Femur (tissue), 1 donor: ENCODE results near the gene CAMKV.

Experiments
- DNase-seq: peaks from one replicate; pipeline ENCODE4 v3.0.0-alpha.2; 2017

The CAMKV gene

DNA sequence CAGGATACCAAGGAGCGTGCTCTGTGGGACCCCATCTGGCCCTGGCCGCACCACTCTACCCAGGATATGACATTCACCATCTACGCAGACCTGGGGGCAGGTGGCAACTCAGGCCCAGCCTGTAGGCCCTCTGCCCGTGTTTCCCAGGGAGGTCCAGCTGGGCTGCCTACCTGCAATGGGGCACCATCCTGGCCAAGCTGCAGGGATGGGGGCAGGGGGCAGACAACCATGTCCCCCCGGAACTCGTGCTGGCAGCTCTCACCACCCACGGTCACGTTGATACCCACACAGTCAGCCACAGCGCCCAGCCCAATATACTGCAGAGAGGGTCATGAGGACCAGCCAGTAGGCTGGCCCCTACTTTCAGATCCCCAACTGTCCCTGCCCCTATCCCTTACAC lies 26.1 kb upstream of the CAMKV start:
- DNase-seq: no peak

DNA sequence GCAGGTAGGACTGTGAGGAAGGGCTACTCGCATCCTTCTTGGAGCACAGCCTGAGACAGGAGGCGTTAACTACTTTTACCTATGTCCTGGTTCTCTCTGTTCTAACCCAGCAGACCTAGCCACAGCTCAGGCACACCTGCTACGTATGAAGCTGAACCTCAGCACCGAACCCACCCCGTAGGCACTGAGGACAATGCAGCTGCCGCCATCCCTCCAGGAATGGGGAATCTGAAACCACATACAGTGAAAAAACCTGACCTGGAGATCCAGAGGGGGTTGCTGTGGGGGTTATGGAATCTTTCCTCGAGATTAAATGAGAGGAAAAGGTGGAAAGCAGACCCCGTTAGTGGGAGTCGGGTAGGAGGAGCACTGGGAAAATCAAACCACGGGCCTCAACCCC lies 19.6 kb upstream of the CAMKV start:
- DNase-seq: no peak

DNA sequence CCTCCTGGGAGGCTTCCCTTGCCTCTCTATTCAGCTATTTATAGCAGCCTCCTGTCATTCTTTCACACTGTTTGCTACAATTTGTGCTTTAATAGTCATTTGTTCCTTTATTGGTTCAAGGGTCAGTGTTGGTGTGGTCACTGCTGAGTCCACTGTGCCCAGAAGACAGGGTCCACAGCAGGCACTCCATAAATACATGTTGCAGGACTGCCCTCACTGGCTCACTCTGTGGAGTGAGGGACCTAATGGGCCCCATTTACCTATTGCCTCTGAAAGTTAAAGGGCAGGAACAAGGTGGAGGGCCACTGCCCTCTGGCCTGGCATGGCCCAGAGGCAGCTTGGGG lies 17.2 kb upstream of the CAMKV start:
- DNase-seq: no peak

DNA sequence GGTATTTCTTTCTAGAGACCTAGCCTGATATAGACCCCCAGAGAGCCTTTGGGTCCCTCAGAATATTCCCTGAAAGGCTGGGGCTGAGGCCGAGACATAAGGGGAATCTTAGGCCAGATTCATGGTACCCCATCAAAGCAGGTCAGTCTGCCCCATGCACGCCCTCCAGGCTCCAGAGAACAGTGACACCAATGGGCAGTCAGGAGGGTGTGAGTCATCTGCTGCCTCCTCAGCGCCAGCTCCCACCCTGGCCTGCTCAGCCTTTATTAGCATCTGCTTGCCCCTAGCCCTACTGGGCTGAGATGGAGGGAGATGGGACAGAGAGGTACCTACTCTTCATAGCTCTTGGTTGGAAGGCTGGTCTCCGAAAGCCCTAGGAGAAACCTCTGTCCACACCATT lies 14.3 kb upstream of the CAMKV start:
- DNase-seq: no peak

DNA sequence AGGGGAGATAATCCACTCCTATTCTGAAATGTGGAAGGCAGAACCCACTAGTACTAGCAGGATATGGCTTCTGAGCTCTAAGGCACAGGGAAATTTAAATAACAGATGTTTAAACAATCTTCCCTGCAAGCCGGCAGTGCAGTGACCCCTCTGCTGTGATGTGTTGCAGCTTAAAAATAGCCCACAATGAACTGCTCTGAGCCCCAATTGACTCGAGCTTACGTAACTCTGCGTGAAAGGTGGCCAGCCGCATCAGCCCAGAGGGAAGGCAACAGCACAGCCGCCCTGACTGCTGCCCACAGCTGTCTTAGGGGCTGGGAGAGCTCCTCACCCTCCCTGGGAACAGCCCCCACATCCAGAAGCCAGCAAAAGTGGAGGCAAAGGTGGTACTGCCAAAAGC lies 12.5 kb upstream of the CAMKV start:
- peak; percentile 79 for DNase-seq

DNA sequence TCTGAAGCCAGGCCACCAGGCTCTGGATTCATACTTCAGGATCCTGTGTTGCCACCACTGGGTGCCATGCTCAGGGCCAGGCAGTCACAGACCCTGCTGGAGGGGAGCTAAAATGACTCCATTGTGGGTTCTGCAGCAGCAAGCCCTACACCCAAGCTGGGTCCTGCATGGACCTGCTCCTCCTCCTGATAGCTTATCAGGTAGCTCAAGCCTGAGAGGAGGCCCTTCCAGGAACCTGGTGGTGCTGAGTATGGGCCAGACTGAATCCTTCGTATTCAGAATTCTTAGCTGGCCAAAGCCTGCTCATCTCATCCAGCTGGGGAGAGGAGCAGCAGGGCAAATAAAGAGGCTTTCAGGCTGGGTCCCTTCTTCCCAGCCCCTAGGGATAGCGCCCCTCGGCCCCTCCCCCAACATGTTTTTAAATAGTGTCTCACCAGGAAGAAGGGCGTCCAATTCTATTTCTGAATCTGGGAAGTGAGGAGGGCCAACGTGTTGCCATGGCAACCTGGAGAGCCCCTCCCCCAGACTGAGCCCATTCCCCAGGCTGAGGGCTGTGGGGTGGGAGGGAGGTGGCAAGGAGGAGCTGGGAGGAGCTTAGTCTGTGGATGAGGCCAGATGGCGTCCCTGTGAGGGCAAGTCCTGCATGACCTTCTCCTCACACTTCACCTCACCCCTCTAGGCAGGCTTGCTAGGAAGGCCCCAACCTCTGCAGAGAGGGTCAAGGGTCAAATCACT lies 11.0 kb upstream of the CAMKV start:
- no peak for DNase-seq

DNA sequence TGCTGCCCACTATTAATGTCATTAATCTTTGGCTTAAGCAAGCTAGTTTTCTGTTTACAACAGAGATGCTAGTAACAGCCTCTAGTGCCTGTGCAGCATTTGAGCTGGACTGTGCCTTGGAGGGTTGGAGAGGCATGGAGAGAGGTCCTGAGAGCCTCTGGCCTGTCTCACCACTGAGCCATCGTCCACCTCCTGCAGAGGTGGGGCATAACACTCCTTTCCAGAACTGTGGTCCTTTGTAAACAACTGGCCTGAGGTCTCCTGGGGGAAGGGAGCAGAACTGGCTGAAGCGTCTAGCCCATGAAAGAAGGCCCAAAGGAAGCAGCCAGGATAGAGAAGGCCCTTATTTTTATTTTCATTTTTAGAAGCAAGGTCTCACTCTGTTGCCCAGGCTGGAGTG lies 10.0 kb upstream of the CAMKV start:
- DNase-seq: no peak

DNA sequence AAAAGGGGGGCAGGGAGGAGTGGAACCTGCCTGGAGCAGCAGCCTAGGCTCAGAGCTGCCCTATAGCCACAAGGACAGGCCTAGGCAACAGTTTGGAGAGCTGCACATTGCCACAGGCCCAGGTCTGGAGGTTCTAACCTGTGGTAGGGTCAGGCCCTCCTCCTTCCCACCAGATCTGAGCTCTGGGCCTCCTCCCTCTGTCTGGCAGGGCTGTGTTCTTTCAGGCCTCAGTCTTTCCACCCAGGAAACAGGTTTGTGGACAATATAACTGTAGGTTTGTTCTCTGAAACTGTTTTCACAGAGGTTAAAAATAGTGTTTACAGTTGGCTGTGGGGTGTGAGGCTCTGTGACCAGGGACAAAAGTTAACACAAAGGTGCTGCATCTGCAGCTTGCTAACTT lies 9.0 kb upstream of the CAMKV start:
- DNase-seq: no peak

DNA sequence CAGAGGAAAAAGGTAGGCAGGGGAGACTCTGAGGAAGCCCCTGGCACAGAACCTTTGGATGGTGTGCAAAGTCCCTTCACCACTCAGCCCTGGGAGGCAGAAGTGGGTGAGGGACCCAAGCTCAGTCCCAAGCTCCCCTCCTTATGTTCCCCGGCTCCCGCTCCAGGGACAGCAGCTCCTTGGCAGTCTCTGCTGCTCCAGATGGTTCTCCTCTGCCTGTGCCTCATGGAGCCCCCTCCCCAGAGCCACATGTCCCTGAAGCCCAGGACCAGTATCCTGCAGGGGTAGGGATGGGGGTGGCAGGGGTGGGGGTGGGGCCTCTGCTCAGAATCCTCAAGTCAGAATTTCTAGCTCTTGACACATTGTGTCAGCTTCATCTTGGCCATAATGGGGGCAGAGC lies 8.0 kb upstream of the CAMKV start:
- no peak for DNase-seq

DNA sequence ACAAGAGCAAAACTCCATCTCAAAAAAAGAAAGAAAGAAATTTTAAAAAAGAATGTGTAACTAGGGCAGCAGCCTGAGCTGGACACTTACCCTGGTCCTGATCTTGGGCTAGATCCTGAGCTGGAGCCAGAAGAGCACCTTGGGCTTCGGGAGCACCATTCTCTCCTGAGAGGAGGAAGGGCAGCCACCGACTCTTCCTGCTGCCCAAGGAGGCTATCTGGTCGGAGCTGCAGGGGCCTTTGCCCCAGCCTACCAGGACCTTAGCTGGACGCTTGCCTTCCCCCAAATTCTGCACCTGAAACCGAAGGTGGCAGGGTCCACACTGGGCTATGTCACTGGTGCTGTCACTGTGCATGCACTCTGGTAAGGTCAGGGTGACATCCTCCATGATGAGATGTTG lies 6.9 kb upstream of the CAMKV start:
- no peak for DNase-seq

DNA sequence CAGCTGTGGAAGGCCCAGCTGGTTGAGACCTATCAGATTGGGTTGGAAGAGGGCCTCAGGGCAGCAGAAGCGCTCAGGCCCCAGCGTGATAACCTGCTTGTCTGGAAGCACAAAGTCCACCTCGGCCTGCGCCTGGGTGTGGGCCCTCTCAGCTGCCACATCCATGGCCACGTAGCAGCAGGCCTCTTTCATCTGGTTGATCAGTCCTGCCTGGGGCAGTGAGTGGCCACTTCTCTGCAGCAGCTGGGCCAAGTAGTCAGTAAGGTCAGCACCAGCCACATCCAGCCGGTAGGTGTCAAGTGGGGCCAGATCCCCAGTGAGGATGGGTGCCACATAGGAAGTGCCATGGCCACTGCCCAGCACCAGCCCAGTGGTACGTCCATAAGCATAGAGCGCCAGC lies 3.9 kb upstream of the CAMKV start:
- no peak for DNase-seq

DNA sequence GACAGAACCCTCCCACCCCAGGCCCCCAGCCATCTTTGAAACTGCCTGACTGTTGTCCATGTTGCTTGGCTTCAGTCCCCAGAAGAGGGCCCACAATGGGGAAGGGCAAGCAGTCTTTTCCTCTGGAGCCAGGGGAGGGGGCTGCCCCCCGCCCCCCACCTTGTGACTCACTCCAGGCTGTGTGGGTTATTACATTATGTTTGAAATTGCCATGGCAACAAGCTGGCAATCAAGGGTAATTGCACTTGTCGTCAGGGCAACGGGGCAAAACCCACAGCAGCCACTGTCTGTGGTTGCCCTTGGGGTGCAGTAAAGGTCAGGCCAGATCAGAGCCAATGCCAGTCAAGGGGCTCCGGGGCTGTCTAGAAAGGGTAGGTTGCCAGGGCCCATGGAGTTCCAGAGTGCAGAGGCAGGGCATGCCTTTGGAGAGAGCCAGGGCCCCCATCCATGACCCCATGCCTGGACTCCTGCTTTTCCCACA lies 3.1 kb upstream of the CAMKV start:
- DNase-seq: no peak

DNA sequence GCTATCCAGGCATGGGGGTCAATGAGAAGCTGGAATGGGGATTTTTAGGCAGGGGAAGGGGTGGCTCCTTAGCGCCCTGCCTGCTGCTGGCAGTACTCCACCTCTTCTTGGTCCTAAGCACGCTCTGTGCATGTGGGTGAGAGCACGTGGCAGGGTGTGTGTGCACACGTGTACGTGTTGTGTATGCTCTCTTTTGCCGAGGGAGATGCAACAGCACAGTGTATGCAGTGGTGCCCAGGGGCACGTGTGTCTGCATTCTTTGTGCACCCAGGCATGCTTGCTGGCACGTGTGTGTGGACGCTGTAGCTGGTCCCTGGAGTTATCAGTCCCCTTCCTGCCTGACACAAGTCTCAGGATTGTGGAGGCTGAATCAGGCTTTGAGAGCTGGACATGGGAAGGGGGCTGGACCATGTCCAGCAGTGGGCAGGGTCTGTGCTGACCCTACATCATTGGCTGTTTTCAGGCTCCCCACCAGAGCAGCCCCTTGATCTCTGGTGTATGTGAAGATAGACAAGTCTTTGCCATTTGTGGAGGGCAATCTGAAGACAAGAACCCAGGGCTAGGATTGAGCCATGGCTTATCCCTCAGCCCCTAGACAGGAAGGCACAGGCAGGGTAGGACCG lies 1.9 kb upstream of the CAMKV start:
- DNase-seq: no peak

DNA sequence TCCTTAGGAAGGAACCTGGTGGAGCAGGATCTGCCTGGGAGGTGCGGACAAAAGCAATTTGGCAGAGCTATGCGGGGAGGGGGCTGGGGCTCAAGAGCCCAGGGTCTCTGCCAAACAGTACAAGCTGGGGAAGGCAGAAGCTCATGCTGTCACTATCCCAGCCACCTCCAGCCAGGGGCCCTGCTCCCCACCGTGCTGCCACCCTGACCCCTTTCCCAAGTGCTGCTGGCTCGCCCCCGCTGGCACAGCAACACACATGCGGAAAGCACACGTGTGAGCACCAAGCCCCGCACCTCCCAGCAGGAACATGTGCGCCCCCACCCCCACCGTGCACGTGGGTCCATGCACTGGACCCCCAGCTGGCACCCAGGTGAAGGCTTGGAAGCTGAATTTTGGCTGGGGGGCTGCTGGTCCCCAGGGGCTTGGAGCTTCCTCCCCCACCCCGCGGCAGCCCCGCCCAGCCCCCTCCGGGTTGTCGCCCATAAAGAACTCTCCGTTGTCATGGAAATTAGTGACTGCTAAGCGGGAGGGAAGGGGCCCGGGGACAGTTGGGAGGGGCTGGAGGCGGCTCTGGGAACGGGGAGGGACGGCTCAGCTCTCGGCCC lies 742 bp downstream of the CAMKV start:
- no peak for DNase-seq

DNA sequence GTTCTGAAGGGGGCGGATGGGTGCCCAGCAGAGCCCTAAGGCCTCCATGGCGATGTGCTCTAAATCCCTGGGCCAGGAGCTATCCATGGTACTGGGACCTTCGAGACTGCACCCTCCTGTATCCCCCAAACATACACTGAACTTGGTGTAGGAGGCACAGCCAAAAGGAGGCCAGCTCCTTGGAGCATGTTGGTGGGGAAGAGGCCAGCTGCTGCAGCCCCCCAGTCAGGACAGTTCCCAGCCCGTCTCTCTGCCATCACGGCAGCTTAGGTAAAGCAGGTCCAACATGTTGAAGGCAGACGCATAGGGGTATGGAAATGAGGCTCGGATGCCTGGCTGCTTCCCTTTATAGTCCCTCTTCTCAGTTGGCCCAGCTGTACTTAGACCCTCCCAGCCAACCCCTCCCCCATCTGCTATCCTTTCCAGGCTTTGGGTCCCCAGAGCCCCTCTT lies 1.8 kb downstream of the CAMKV start:
- DNase-seq: no peak

DNA sequence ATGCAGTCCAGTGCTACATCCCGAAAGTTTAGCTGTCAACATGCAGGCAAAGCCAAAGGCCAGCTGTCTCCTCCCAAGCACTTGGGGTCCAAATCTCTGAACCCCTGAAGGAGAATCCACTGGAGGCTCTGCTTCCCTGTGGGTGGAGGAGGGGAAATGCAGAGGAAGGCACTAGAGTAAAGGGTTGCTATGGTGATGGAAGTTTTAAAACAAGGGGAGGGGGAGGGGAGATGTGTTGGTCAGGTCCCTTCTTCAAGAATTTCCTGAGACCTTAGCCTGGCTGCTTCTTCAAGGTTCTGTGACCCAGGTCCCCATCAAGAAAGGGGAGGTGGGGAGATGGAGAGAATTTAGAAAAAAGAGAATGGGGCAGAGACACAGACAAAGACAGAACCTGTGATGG lies 2.3 kb downstream of the CAMKV start:
- DNase-seq: no peak

DNA sequence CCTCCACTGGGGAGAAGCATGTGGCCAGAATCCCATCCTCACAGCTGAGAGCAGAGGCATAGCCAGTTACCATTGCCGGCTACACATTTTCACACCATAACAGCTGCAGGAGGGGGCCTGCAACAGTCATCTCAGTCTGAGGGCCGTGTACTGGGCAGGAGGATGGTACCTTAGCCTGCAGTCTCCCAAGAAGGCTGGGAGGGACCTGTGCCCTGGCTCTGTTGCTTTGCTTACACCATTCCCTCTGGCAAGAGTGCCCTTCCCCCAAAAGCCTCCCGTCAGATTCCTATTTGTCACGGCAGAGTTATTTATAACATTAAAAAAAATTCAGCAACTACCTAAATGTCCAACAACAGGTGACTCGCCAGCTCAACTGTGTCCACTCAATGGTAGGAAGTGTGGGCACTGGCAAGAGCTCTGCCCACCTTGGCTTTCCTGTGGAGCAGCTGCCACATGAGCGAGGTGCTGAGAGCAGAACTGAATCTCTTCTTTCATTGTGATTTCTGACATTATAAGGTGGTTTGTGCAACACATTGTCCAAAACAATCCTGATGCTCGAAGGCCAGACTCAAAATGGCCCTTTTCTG lies 4.4 kb downstream of the CAMKV start:
- DNase-seq: no peak

DNA sequence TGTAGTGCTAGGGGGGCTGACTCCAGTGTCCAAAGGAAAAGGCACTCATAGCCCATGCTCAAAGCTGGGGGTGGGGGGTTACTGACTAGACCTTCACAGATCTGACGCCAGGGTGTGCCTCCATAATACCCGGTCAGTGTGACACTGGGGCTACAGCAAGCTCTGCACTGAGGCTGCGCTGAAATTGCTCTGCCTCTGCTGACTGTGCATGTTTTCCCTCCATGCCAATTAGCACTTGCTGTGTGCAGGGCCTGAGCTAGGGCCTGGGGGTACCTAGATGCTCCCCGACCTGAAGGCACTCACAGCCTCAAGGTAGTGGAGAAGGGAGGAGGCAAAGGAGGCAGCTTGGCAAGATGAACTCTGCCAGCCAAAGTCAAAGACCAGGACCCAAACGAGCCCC lies 5.2 kb downstream of the CAMKV start:
- DNase-seq: no peak

DNA sequence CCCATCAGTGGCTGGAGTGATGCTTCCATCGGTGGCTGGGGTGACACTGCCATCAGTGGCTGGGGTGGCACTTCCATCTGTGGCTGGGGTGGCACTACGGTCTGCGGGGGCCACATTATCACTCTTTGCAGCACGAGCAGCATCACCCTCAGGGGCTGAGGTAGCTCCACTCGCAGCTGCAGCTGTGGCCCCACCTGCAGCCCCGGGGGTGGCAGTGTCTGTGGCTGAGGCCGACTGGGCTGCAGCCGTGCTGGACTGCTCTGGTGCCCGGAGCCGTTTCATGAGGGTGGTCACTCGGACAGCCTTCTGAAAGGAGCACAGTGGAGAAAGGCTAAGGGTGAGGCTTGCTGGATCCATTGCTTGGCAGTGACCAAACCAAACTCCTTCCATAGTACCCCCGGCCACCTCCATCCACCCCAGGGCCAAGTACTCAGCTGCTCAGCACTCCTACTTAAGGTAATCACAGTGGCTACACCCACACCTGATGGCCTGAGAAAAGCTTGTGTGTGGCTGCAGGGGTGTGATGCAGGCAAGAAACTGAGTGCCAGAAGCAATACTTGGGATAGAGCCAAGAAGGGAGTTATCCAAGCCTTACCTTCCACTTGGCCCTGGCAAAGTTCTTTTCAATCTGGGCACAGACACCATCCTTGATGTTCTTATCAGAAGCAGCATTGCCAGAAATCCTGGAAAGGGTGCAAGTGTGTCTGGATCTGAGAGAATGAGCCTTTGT lies 10.0 kb downstream of the CAMKV start:
- no peak for DNase-seq

DNA sequence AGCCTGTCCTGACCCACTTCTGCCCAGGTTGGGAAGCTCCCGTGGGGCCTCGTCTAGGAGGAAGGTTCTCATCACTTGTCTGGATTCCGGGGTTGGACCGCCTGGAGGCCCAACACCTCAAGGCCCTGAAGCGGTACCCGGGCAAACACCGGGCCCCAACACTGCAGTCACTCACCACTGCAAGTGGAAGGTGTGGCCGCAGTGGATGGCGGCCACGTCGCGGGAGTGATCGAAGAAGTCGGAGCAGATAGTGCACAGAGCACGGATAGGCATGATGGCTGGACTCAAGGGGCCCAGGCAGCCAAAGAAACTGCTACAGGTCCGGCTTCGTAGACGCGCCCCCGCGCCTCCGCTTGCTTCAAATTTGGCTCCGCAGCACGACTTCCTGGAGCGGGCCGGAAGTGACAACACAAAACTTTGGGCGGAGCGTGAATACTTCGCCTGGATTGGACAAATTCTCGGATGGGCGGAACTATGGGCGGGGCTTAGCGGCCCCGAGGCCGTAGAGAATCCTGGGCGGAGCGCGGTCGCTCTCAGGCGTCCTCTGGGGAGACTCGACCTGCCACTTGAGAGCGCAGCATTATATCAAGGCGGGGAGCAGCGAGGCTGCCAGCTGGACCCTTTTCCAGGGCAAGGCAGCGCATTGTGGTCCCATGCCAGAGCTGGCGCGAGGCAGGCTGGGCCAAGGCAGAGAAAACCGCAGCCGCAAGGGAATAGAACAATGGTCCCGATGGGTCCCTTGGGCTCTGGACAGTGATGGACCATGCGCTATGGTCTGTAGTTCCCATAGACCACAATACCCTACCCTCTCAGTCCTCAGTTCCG lies 13.3 kb downstream of the CAMKV start, which contains the start of gene TRAIP:
TRAIP (minus strand) TSS at position 384 of the 825 bp plus-strand sequence; CDS start at position 273, 111 bp downstream.
- DNase-seq: peak; percentile 96

DNA sequence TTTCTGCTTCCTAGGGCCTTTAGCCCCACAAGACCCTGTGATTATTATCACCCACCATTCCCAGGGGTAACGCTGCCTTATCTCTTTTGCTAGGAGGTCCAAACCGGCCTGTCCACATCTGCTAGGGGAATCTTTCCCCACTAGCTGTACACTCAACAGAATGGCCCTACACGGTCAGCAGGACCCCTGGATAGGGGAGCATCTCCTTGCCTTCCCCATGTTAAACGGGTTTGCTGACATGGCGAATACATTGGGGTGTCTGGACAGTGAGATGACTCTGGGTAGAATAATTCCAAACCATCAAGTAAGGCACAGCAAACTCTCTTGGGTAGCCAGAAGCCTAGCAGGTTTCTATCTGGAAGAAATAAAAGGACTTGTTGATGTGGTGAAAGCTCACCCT lies 14.0 kb downstream of the CAMKV start:
- DNase-seq: no peak

DNA sequence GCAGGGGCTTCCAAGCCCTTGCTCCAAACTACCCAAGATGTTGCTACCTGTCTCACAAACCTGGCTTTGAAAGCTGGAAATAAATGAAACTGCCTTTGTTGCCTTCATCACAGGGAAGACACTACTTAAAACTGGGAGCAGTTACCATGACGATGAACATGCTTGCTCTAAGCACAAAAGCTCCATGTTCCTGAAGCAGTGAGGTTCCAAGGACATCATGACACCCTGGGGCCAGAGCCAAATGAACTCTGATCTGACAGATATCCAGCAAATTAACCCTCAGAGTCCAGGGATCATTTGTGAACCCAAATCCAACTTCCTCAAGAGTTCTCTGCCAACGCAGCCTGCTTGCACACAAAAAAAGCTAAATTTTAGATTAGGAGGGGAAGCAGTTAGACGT lies 24.0 kb downstream of the CAMKV start:
- no peak for DNase-seq
